ENCODE measurements around the gene PIP4K2B.
A peak's percentile ranks its signal among the peaks of the same experiment; 100 is the strongest.

Gene PIP4K2B

GRCh38 chr17:38777641-38778250, 21.6 kb downstream of the PIP4K2B start:
- no peak for DNase-seq

GRCh38 chr17:38773258-38773657, 26.1 kb downstream of the PIP4K2B start:
- DNase-seq = no peak

- DNase-seq = no peak
Observed at GRCh38 chr17:38768417-38768816, 30.9 kb downstream of the PIP4K2B start.

- DNase-seq = no peak
Observed at GRCh38 chr17:38766341-38766740, 33.0 kb downstream of the PIP4K2B start.

- no peak for DNase-seq
Observed at GRCh38 chr17:38762231-38762630, 37.1 kb downstream of the PIP4K2B start.

- peak; percentile 24 for DNase-seq
Observed at GRCh38 chr17:38761612-38762011, 37.7 kb downstream of the PIP4K2B start.

GRCh38 chr17:38753071-38753506, 46.3 kb downstream of the PIP4K2B start:
- DNase-seq = no peak

- DNase-seq = peak; percentile 99
Observed at GRCh38 chr17:38752308-38753070, 46.9 kb downstream of the PIP4K2B start, which contains the start of gene PSMB3. PSMB3 (plus strand) TSS chr17:38752741; CDS start chr17:38752827, 86 bp downstream.

GRCh38 chr17:38751808-38752307, 47.5 kb downstream of the PIP4K2B start:
- peak; percentile 86 for DNase-seq

- DNase-seq = no peak
Observed at GRCh38 chr17:38751144-38751807, 48.1 kb downstream of the PIP4K2B start.

GRCh38 chr17:38750312-38751121, 48.8 kb downstream of the PIP4K2B start:
- no peak for DNase-seq

GRCh38 chr17:38750044-38750311, 49.4 kb downstream of the PIP4K2B start:
- DNase-seq = no peak

GRCh38 chr17:38749223-38750043, 49.9 kb downstream of the PIP4K2B start:
- DNase-seq = no peak

- no peak for DNase-seq
Observed at GRCh38 chr17:38748892-38749222, 50.5 kb downstream of the PIP4K2B start.

GRCh38 chr17:38748149-38748891, 51.0 kb downstream of the PIP4K2B start, which contains the start of gene PCGF2:
PCGF2 (minus strand) TSS chr17:38748336; CDS start chr17:38740402, 7,934 bp downstream.
- DNase-seq = no peak

- no peak for DNase-seq
Observed at GRCh38 chr17:38747463-38748148, 51.8 kb downstream of the PIP4K2B start.

GRCh38 chr17:38746849-38747462, 52.4 kb downstream of the PIP4K2B start:
- DNase-seq = no peak

GRCh38 chr17:38746004-38746848, 53.1 kb downstream of the PIP4K2B start:
- no peak for DNase-seq

- no peak for DNase-seq
Observed at GRCh38 chr17:38745545-38745944, 53.8 kb downstream of the PIP4K2B start.
